ENCODE measurements around the gene KCNK6.

DNA sequence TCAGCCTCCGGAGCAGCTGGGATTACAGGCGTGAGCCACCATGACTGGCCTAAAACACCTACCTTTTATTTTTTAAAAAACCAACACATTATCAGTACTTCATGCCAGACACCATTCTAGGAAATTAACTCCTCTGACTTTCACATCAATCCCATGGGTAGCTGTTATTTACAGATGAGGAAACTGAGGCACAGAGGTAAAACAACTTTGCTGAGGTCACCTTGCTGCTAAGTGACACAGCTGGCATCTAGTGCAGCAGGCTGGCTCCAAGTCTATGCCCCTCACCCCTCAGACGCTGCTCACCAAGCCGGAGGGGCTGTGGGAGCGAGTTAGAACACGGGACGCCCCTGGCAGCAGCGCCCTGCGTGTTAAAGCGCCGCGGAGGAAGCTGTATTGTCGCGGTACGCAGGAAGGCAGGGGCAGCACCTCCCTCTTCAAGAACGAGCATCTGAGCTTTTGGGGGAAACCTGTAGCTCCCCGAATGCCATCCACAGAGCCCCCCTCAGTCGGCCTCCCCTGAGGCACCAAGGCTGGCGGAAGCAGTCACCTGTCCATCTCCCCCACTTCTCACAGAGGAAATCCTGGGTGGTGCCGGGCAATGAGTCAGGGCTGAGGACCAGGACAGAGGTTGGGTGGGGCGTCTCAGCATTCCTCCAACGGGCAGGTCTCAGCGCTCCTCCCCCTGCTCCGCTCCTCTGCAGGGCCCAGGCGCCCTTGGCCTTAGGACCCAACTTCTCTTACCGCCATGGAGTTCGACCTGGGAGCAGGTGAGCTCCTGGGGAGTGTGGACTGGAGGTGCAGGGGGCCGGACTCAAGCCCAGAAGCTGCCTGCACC lies 15.9 kb upstream of the KCNK6 start, which contains the start of gene C19orf33:
- TF ChIP-seq YY1 (IDR thresholded peaks at IDR 0.05; ENCODE audit: low read depth, low read length): no peak
- TF ChIP-seq, protein P1, sequence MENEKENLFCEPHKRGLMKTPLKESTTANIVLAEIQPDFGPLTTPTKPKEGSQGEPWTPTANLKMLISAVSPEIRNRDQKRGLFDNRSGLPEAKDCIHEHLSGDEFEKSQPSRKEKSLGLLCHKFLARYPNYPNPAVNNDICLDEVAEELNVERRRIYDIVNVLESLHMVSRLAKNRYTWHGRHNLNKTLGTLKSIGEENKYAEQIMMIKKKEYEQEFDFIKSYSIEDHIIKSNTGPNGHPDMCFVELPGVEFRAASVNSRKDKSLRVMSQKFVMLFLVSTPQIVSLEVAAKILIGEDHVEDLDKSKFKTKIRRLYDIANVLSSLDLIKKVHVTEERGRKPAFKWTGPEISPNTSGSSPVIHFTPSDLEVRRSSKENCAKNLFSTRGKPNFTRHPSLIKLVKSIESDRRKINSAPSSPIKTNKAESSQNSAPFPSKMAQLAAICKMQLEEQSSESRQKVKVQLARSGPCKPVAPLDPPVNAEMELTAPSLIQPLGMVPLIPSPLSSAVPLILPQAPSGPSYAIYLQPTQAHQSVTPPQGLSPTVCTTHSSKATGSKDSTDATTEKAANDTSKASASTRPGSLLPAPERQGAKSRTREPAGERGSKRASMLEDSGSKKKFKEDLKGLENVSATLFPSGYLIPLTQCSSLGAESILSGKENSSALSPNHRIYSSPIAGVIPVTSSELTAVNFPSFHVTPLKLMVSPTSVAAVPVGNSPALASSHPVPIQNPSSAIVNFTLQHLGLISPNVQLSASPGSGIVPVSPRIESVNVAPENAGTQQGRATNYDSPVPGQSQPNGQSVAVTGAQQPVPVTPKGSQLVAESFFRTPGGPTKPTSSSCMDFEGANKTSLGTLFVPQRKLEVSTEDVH (IDR thresholded peaks at IDR 0.05; ENCODE audit: low read depth, partially characterized antibody): no peak
- no peak for TF ChIP-seq BACH1 (IDR thresholded peaks at IDR 0.05; ENCODE audit: borderline replicate concordance)
- TF ChIP-seq, protein P2, sequence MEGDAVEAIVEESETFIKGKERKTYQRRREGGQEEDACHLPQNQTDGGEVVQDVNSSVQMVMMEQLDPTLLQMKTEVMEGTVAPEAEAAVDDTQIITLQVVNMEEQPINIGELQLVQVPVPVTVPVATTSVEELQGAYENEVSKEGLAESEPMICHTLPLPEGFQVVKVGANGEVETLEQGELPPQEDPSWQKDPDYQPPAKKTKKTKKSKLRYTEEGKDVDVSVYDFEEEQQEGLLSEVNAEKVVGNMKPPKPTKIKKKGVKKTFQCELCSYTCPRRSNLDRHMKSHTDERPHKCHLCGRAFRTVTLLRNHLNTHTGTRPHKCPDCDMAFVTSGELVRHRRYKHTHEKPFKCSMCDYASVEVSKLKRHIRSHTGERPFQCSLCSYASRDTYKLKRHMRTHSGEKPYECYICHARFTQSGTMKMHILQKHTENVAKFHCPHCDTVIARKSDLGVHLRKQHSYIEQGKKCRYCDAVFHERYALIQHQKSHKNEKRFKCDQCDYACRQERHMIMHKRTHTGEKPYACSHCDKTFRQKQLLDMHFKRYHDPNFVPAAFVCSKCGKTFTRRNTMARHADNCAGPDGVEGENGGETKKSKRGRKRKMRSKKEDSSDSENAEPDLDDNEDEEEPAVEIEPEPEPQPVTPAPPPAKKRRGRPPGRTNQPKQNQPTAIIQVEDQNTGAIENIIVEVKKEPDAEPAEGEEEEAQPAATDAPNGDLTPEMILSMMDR (IDR thresholded peaks at IDR 0.05 in 2 of 3, conservative IDR thresholded peaks at IDR 0.05 in 1 of 3; ENCODE audit: control insufficient read depth in 2 of 3, extremely low read depth in 1 of 3, insufficient read depth in 1 of 3, low read depth in 3 of 3, low read length in 3 of 3): no peak
- no peak for TF ChIP-seq SMAD5 (IDR thresholded peaks at IDR 0.05; ENCODE audit: low read depth)
- TF ChIP-seq ZNF384 (IDR thresholded peaks at IDR 0.05; ENCODE audit: borderline replicate concordance, low read depth, low read length): no peak
- TF ChIP-seq EZH2 (IDR thresholded peaks at IDR 0.05; ENCODE audit: borderline replicate concordance, control insufficient read depth, low read depth, low read length): no peak
- TF ChIP-seq, protein P3, sequence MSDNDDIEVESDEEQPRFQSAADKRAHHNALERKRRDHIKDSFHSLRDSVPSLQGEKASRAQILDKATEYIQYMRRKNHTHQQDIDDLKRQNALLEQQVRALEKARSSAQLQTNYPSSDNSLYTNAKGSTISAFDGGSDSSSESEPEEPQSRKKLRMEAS (IDR thresholded peaks at IDR 0.05; ENCODE audit: low read depth, low read length): no peak
